ENCODE results near the gene OR2K2.
"Not testable (repeated sequence)": the region's sequence is repeated elsewhere in the genome, so short reads cannot be mapped to it uniquely, and the experiment has no call there.

The OR2K2 gene

DNA sequence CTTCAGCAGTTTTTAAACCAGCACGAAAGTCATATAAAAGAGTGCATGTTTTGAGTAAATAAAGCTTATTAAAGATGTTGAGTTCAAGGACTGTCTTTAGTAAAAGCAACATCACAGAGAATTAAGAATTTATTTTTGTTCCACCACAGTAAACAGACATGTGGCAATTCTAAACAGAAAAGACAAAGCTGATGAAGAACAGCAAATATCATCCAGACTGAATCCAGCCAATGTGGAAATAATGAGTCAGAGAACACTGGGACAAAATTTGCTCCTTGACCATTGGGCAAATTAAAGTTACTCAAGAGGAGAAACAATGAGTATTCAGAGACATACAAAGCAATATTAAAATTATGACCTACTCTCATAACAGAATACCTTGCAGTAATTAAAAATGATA, 28.8 kb downstream of the OR2K2 start:
- Histone ChIP-seq H3K27ac (no peak overlapping the region), H3K9me3 (no peaks in the 10 kb centered on the region), H3K36me3 (no peaks in the 10 kb centered on the region), H3K4me3 (no peak overlapping the region), H3K27me3 (no peaks in the 10 kb centered on the region), H3K4me1 (peaks cover 0 to 16% (median 4%) of the 10 kb centered on the region in 4 donors)
- TF ChIP-seq, protein P1, sequence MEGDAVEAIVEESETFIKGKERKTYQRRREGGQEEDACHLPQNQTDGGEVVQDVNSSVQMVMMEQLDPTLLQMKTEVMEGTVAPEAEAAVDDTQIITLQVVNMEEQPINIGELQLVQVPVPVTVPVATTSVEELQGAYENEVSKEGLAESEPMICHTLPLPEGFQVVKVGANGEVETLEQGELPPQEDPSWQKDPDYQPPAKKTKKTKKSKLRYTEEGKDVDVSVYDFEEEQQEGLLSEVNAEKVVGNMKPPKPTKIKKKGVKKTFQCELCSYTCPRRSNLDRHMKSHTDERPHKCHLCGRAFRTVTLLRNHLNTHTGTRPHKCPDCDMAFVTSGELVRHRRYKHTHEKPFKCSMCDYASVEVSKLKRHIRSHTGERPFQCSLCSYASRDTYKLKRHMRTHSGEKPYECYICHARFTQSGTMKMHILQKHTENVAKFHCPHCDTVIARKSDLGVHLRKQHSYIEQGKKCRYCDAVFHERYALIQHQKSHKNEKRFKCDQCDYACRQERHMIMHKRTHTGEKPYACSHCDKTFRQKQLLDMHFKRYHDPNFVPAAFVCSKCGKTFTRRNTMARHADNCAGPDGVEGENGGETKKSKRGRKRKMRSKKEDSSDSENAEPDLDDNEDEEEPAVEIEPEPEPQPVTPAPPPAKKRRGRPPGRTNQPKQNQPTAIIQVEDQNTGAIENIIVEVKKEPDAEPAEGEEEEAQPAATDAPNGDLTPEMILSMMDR (IDR thresholded peaks at IDR 0.05) = no peak
- intact Hi-C loops (cut with DNase I; ENCODE audit: low total_unique reads) = loop anchor here (5.0 to 10.0 kb wide), 2 partner anchors 266 to 664 kb away; partner anchors contain the start of gene LPAR1
- DNase-seq = no peak

DNA sequence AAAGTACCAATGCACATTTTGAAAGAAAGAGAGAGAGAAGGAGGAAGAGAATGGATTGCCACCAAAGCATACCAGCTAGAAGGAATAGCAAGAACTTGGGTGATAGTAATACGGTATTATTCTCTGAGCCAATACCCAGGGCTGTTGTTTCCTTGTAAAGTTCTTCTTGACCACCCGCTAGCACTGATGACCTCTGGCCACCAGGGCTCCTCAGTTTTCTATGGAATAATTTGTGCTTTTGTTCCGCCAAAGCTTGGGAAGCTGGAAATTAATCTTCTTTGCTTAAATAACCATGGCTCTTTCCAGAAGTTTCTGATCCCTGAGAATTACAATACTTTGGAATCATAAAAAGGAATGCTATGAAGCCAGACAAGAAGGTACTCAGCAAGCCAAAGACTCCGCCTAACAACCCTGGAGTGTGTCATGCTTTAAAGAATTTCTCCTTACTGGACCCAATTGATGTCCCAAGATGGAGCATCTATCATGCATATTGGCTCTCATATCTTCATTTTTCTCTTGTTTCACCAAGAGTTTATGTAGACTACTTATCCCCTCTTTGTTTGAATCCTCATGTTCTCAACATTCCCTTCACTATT, 29.8 kb downstream of the OR2K2 start:
- Histone ChIP-seq H3K9me3 (no peaks in the 10 kb centered on the region), H3K27me3 (no peaks in the 10 kb centered on the region), H3K36me3 (no peaks in the 10 kb centered on the region), H3K27ac (no peak overlapping the region), H3K4me3 (no peak overlapping the region), H3K4me1 (peaks cover 0 to 16% (median 4%) of the 10 kb centered on the region in 4 donors)
- TF ChIP-seq, protein P1 (IDR thresholded peaks at IDR 0.05) = no peak
- DNase-seq = no peak
- intact Hi-C loops (cut with DNase I; ENCODE audit: low total_unique reads) = loop anchor here (5.0 to 10.0 kb wide), 2 partner anchors 265 to 663 kb away; partner anchors contain the start of gene LPAR1

DNA sequence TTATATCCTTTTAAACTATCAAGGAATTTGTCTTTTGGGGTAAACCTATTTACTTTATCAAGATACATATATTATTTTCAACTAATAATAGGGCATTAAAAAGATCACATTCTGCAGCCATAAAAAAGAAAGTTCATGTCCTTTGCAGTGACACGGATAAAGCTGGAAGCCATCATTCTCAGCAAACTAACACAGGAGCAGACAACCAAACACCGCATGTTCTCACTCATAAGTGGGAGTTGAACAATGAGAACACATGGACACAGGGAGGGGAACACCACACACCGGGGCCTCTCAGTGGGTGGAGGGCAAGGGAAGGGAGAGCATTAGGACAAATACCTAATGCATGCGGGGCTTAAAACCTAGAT, 30.4 kb downstream of the OR2K2 start:
- H3K36me3 ChIP-seq; DNase-seq; H3K27me3 ChIP-seq; intact Hi-C loops (cut with DNase I; ENCODE audit: low total_unique reads); H3K9me3 ChIP-seq: not testable (repeated sequence)
- Histone ChIP-seq H3K27ac (peak overlapping the region in 1 of 2 donors; percentile 56), H3K4me1 (peaks cover 0 to 16% (median 4%) of the 10 kb centered on the region in 4 donors), H3K4me3 (peak overlapping the region; percentile 1 to 6)

DNA sequence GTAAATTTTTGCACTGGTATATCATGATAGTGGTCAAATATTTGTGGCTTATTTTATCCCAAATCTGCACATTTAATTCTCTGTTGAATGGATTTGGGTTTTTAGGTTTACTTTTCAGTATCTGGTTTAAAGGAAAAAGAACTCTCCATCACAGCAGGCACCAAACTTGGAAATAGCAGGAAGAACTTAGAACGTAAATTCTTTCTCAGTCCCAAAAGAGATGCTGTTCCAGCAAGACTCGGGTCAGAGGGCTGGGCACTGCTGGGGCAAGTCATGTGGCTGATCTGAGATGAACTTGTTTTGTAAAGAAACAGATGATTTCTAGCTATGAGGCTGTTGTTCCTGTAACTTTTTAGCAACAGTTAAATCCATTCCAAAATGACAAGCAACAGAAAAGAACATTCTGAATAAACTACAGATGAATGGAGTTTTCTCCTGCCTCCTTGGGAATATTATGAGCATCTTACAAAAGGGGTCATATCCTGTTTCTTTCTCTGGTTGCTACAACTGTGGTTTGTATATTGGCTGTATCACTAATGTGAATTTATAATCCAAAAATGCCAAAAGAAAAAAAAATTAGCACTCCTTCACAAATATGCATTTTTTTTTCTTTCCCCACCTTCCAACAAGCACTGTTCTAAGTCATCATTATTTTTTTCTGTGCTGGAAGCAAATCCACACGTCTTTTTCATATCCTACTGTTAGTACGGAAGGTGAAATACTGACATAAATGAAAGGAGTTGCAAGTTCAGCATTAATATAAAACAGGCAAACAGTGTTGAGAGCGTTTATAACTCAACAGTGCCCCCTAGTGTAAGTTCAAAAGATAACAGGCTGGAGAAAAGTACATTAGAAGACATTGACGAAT, 31.1 kb downstream of the OR2K2 start:
- Histone ChIP-seq H3K36me3 (no peaks in the 10 kb centered on the region), H3K27me3 (no peaks in the 10 kb centered on the region), H3K9me3 (no peaks in the 10 kb centered on the region), H3K27ac (peak overlapping the region; percentile 40 to 56), H3K4me3 (peak overlapping the region; percentile 1 to 6), H3K4me1 (peaks cover 0 to 16% (median 4%) of the 10 kb centered on the region in 4 donors)
- intact Hi-C loops (cut with DNase I; ENCODE audit: low total_unique reads) = no loop called here
- peak; percentile 85 to 87 for DNase-seq
- TF ChIP-seq, protein P1 (IDR thresholded peaks at IDR 0.05) = peak; percentile 74 to 93

DNA sequence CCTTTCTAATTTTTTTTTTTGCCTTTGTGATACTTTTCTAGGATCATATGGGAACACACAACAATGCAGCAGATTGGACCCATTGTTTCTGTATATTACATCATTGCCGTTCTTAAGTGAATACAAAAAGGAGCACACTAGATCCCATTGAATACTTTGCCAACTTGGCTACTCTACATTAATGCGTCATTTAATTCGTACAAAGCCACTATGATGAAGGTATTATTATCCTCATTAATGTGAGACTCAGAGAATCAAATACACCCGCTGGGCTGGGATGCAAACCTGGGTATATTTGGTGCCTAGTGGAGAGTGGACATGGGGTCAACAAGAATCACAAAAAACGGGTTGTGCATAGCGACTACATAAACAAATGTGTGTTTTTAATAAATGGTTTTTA, 31.9 kb downstream of the OR2K2 start:
- TF ChIP-seq, protein P1 (IDR thresholded peaks at IDR 0.05) = no peak
- peaks cover 0 to 16% (median 4%) of the 10 kb centered on the region in 4 donors for H3K4me1 ChIP-seq
- H3K4me3 ChIP-seq = no peak overlapping the region
- H3K9me3 ChIP-seq = no peaks in the 10 kb centered on the region
- DNase-seq = no peak
- H3K27me3 ChIP-seq = no peaks in the 10 kb centered on the region
- no peak overlapping the region for H3K27ac ChIP-seq
- no peaks in the 10 kb centered on the region for H3K36me3 ChIP-seq
- intact Hi-C loops (cut with DNase I; ENCODE audit: low total_unique reads) = no loop called here

Data from tibial artery (tissue), 4 donors.